Measurements from ENCODE around the gene LRRC74A.

GRCh38 chr14:76778546-76779215, 47.5 kb upstream of the LRRC74A start:
- no peak for TF ChIP-seq CTCF (IDR thresholded peaks at IDR 0.05)
- TF ChIP-seq POLR2A (IDR thresholded peaks at IDR 0.05) = no peak
- no peak for TF ChIP-seq EP300 (IDR thresholded peaks at IDR 0.05)

All from ovary (tissue), 3 donors.